ENCODE data around the gene NFIA. TPM values are rescaled to one million over a fixed set of nuclear protein-coding genes. Genes with fewer than 3 reads are reported as not detected.

NFIA gene
- total RNA-seq, 4 donors from 2014 or later: 68.2 to 172 (median 101) TPM

DNA sequence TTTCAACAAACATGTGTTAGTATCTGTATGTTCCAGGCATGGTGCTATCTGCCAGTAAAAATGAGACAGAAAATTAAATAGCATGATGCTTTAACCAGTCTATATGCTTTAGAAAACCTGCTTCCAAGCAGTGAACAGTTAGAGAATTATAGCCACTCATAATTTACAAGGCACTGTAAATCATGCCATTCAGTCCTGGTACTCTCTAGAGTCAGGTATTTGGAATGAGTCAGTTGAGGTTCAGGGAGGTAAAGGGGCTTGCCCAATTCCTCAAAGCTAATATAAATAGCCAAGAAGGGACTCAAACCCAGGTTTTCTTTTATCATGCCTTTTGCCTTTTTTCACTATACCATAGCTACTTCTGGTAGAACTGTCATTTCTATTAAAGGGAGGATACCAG is 184.4 kb downstream of the NFIA start:
- TF ChIP-seq, protein P1, sequence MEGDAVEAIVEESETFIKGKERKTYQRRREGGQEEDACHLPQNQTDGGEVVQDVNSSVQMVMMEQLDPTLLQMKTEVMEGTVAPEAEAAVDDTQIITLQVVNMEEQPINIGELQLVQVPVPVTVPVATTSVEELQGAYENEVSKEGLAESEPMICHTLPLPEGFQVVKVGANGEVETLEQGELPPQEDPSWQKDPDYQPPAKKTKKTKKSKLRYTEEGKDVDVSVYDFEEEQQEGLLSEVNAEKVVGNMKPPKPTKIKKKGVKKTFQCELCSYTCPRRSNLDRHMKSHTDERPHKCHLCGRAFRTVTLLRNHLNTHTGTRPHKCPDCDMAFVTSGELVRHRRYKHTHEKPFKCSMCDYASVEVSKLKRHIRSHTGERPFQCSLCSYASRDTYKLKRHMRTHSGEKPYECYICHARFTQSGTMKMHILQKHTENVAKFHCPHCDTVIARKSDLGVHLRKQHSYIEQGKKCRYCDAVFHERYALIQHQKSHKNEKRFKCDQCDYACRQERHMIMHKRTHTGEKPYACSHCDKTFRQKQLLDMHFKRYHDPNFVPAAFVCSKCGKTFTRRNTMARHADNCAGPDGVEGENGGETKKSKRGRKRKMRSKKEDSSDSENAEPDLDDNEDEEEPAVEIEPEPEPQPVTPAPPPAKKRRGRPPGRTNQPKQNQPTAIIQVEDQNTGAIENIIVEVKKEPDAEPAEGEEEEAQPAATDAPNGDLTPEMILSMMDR (IDR thresholded peaks at IDR 0.05; ENCODE audit: low read depth): no peak

DNA sequence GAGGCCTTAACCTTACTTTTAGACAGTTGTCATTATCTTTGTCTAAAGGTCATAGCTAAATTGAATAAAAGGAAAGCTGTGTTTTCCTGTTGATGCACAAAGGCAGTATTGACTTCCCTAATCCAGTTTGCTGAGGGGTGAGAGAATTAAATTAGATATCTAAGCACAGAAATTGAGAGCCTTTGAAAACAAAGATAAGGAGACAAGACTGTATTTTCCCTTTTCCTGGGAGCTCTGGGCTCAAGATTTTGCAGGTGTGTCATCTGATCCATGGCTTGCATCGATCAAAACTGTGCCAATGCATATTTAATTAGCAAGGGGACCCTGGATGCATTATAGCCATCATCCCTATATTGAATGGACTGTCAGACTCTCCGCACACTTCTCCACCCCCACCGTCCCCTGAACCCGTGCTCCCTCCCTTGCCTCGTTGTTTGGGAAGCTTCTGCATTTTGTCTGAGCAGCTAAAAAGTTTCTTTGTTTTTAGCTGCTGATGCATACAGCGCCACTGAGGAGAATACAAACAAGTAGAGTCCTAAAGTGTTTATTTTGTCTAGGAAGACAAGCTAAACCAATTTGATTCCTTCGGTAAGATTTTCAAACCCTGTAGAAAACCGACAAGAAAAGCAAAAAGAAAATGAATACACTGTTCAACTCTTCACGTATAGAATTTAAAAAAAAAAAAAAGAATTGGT is 186.3 kb downstream of the NFIA start:
- TF ChIP-seq, protein P1 (IDR thresholded peaks at IDR 0.05; ENCODE audit: low read depth): no peak

DNA sequence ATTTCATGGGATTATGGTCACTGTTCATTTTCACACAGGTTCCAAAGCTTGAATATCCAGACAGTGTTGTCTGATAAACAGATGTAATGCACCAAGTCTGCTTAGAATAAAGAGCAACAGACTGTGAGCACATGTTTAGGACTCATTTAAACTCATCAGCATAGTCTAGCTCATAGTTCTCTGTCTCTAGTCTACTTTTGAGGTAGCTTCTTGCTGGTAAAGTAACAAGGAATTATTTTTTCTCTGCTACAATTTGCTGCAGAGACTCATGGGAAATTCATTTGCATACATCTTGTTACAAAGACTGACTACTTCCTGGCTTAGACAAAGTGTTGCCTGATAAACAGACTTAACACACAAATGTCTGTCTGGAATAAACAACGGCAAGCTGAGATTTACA is 187.2 kb downstream of the NFIA start:
- TF ChIP-seq, protein P1 (IDR thresholded peaks at IDR 0.05; ENCODE audit: low read depth): no peak

GRCh38 chr1:61270107-61270506 is 187.7 kb downstream of the NFIA start:
- TF ChIP-seq, protein P1 (IDR thresholded peaks at IDR 0.05; ENCODE audit: low read depth): no peak

- TF ChIP-seq, protein P1 (IDR thresholded peaks at IDR 0.05; ENCODE audit: low read depth): no peak
Measured at GRCh38 chr1:61270761-61271411, 188.5 kb downstream of the NFIA start.

GRCh38 chr1:61271412-61271789 is 189.0 kb downstream of the NFIA start:
- TF ChIP-seq, protein P1 (IDR thresholded peaks at IDR 0.05; ENCODE audit: low read depth): no peak

DNA sequence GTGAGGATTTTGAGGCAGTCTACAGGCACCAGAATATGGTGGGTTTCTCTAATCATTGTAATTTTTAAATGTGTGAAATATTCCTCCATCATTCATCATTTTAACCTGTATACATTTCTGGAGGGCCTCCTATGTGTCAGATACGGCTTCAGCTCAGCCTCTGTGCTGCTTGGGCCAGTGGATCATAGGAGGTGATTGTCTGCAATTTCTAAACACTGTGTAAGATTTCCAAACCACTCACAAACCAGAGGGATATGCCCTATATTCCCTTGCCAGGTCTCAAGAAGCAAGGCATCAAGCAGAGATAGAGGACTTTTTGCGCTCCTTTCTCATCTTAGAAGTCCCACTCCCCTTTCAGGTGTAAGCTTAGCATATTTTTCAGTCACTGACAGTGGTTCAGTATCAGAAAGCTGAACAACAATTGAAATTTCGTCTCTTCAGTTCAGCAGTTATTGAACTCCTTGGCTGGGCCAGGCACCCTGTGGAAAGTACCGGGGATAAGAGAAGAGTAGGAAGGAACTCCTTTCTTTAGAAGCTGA is 190.9 kb downstream of the NFIA start:
- TF ChIP-seq, protein P1 (IDR thresholded peaks at IDR 0.05; ENCODE audit: low read depth): no peak

Measured in subcutaneous adipose tissue (tissue), 4 donors.